Measurements from ENCODE around the gene FRMPD3. TPM values are rescaled to one million over a fixed set of nuclear protein-coding genes. Genes with fewer than 3 reads are reported as not detected.

The FRMPD3 gene
- total and polyA plus RNA-seq, 2 experiments from 2014 or later, result 0.11 to 1.4 TPM

DNA sequence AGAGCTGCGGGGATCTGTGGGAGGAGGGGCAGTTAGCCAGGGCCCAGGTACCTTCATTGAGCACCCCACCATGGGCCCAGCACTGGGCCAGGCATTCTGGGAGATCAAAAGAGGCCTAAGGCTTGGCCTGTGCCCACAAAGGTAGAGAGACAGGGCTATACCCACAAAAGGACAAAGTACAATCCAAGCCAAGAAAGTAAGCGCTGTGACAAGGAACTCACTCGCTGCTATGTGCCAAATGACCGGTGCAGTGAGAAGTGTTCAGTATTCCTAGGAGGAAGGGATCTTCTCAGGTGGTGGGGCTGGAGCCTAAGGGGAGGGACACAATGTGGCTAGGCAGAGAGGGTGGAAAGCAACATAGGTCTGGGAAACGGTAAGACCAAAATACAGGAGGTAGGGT, 8.8 kb upstream of the FRMPD3 start:
- TF ChIP-seq STAT1 (IDR thresholded peaks at IDR 0.05; ENCODE audit: unreplicated experiment) (no peak), JUNB (IDR thresholded peaks at IDR 0.05; ENCODE audit: unreplicated experiment) (no peak), ZNF114 (CRISPR knock-in tag; IDR thresholded peaks at IDR 0.05) (no peak), EZH2 (IDR thresholded peaks at IDR 0.05; ENCODE audit: low read depth, unreplicated experiment) (no peak), EZH2phosphoT487 (IDR thresholded peaks at IDR 0.05; ENCODE audit: unreplicated experiment) (no peak), CREB1 (CRISPR knock-in tag; IDR thresholded peaks at IDR 0.05; ENCODE audit: low read depth) (no peak), ZNF331 (CRISPR knock-in tag; IDR thresholded peaks at IDR 0.05; ENCODE audit: low read depth) (no peak), NANOG (IDR thresholded peaks at IDR 0.05; ENCODE audit: borderline replicate concordance) (no peak), POLR2AphosphoS5 (IDR thresholded peaks at IDR 0.05; ENCODE audit: low read depth) (no peak)
- TF ChIP-seq, protein P1, sequence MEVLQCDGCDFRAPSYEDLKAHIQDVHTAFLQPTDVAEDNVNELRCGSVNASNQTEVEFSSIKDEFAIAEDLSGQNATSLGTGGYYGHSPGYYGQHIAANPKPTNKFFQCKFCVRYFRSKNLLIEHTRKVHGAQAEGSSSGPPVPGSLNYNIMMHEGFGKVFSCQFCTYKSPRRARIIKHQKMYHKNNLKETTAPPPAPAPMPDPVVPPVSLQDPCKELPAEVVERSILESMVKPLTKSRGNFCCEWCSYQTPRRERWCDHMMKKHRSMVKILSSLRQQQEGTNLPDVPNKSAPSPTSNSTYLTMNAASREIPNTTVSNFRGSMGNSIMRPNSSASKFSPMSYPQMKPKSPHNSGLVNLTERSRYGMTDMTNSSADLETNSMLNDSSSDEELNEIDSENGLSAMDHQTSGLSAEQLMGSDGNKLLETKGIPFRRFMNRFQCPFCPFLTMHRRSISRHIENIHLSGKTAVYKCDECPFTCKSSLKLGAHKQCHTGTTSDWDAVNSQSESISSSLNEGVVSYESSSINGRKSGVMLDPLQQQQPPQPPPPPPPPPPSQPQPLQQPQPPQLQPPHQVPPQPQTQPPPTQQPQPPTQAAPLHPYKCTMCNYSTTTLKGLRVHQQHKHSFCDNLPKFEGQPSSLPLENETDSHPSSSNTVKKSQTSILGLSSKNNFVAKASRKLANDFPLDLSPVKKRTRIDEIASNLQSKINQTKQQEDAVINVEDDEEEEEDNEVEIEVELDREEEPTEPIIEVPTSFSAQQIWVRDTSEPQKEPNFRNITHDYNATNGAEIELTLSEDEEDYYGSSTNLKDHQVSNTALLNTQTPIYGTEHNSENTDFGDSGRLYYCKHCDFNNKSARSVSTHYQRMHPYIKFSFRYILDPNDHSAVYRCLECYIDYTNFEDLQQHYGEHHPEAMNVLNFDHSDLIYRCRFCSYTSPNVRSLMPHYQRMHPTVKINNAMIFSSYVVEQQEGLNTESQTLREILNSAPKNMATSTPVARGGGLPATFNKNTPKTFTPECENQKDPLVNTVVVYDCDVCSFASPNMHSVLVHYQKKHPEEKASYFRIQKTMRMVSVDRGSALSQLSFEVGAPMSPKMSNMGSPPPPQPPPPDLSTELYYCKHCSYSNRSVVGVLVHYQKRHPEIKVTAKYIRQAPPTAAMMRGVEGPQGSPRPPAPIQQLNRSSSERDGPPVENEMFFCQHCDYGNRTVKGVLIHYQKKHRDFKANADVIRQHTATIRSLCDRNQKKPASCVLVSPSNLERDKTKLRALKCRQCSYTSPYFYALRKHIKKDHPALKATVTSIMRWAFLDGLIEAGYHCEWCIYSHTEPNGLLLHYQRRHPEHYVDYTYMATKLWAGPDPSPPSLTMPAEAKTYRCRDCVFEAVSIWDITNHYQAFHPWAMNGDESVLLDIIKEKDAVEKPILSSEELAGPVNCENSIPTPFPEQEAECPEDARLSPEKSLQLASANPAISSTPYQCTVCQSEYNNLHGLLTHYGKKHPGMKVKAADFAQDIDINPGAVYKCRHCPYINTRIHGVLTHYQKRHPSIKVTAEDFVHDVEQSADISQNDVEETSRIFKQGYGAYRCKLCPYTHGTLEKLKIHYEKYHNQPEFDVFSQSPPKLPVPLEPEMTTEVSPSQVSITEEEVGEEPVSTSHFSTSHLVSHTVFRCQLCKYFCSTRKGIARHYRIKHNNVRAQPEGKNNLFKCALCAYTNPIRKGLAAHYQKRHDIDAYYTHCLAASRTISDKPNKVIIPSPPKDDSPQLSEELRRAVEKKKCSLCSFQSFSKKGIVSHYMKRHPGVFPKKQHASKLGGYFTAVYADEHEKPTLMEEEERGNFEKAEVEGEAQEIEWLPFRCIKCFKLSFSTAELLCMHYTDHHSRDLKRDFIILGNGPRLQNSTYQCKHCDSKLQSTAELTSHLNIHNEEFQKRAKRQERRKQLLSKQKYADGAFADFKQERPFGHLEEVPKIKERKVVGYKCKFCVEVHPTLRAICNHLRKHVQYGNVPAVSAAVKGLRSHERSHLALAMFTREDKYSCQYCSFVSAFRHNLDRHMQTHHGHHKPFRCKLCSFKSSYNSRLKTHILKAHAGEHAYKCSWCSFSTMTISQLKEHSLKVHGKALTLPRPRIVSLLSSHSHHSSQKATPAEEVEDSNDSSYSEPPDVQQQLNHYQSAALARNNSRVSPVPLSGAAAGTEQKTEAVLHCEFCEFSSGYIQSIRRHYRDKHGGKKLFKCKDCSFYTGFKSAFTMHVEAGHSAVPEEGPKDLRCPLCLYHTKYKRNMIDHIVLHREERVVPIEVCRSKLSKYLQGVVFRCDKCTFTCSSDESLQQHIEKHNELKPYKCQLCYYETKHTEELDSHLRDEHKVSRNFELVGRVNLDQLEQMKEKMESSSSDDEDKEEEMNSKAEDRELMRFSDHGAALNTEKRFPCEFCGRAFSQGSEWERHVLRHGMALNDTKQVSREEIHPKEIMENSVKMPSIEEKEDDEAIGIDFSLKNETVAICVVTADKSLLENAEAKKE (CRISPR knock-in tag; IDR thresholded peaks at IDR 0.05), result no peak
- TF ChIP-seq, protein P2, sequence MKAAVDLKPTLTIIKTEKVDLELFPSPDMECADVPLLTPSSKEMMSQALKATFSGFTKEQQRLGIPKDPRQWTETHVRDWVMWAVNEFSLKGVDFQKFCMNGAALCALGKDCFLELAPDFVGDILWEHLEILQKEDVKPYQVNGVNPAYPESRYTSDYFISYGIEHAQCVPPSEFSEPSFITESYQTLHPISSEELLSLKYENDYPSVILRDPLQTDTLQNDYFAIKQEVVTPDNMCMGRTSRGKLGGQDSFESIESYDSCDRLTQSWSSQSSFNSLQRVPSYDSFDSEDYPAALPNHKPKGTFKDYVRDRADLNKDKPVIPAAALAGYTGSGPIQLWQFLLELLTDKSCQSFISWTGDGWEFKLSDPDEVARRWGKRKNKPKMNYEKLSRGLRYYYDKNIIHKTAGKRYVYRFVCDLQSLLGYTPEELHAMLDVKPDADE (IDR thresholded peaks at IDR 0.05), result no peak
- TF ChIP-seq, protein P3, sequence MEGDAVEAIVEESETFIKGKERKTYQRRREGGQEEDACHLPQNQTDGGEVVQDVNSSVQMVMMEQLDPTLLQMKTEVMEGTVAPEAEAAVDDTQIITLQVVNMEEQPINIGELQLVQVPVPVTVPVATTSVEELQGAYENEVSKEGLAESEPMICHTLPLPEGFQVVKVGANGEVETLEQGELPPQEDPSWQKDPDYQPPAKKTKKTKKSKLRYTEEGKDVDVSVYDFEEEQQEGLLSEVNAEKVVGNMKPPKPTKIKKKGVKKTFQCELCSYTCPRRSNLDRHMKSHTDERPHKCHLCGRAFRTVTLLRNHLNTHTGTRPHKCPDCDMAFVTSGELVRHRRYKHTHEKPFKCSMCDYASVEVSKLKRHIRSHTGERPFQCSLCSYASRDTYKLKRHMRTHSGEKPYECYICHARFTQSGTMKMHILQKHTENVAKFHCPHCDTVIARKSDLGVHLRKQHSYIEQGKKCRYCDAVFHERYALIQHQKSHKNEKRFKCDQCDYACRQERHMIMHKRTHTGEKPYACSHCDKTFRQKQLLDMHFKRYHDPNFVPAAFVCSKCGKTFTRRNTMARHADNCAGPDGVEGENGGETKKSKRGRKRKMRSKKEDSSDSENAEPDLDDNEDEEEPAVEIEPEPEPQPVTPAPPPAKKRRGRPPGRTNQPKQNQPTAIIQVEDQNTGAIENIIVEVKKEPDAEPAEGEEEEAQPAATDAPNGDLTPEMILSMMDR (conservative IDR thresholded peaks at IDR 0.05; ENCODE audit: low read depth in 2 of 2), result no peak
- TF ChIP-seq, protein P4, sequence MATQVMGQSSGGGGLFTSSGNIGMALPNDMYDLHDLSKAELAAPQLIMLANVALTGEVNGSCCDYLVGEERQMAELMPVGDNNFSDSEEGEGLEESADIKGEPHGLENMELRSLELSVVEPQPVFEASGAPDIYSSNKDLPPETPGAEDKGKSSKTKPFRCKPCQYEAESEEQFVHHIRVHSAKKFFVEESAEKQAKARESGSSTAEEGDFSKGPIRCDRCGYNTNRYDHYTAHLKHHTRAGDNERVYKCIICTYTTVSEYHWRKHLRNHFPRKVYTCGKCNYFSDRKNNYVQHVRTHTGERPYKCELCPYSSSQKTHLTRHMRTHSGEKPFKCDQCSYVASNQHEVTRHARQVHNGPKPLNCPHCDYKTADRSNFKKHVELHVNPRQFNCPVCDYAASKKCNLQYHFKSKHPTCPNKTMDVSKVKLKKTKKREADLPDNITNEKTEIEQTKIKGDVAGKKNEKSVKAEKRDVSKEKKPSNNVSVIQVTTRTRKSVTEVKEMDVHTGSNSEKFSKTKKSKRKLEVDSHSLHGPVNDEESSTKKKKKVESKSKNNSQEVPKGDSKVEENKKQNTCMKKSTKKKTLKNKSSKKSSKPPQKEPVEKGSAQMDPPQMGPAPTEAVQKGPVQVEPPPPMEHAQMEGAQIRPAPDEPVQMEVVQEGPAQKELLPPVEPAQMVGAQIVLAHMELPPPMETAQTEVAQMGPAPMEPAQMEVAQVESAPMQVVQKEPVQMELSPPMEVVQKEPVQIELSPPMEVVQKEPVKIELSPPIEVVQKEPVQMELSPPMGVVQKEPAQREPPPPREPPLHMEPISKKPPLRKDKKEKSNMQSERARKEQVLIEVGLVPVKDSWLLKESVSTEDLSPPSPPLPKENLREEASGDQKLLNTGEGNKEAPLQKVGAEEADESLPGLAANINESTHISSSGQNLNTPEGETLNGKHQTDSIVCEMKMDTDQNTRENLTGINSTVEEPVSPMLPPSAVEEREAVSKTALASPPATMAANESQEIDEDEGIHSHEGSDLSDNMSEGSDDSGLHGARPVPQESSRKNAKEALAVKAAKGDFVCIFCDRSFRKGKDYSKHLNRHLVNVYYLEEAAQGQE (IDR thresholded peaks at IDR 0.05; ENCODE audit: unreplicated experiment), result no peak
- H4K20me1 ChIP-seq (replicated peaks; ENCODE audit: insufficient read depth), result no peaks in the 10 kb centered on the region
- no peaks in the 10 kb centered on the region for H3F3A ChIP-seq (replicated peaks; ENCODE audit: low read depth)
- Mint-ChIP-seq H3K4me3 (no peak overlapping the region), H3K9me3 (no peaks in the 10 kb centered on the region), H3K4me1 (peaks cover 18% of the 10 kb centered on the region), H3K27me3 (ENCODE audit: insufficient read depth, low read depth, poor library complexity) (peaks cover 4% of the 10 kb centered on the region), H3K36me3 (ENCODE audit: low read depth) (no peaks in the 10 kb centered on the region), H3K27ac (no peak overlapping the region)
- DNase-seq (ENCODE audit: low spot score), result no peak
- H3K27ac ChIP-seq (ENCODE audit: low read depth), result no peak overlapping the region
- no peaks in the 10 kb centered on the region for H3K27me3 ChIP-seq (ENCODE audit: insufficient read depth)
- no peaks in the 10 kb centered on the region for H3K79me2 ChIP-seq (replicated peaks; ENCODE audit: insufficient read depth)
- H3K36me3 ChIP-seq (ENCODE audit: insufficient read depth), result no peaks in the 10 kb centered on the region
- H3K4me1 ChIP-seq (ENCODE audit: insufficient read depth), result no peaks in the 10 kb centered on the region; the same call in 1 of the 2 replicates
- no peak for ATAC-seq
- no peak overlapping the region for H2AFZ ChIP-seq
- H3K4me3 ChIP-seq, result no peak overlapping the region
- no peak overlapping the region for H3K4me2 ChIP-seq
- no peaks in the 10 kb centered on the region for H3K9me2 ChIP-seq (ENCODE audit: insufficient read depth)

Measured in GM23338 (cell line).